22Rv1 (cell line): ENCODE data around the gene SCAMP2.

Experiments used
- ZFX ChIP-seq: fragments of 450-650 bp; IDR thresholded peaks from 2 replicates; pipeline ENCODE4 v1.6.1; 2017; ENCODE audit warnings: antibody characterized with exemption, borderline replicate concordance
- TF ChIP-seq, protein P1 (sequence below): fragments of 450-650 bp; IDR thresholded peaks from 2 replicates; pipeline ENCODE4 v1.5.1; 2017; ENCODE audit warnings: mild to moderate bottlenecking

- TF ChIP-seq, protein P1, sequence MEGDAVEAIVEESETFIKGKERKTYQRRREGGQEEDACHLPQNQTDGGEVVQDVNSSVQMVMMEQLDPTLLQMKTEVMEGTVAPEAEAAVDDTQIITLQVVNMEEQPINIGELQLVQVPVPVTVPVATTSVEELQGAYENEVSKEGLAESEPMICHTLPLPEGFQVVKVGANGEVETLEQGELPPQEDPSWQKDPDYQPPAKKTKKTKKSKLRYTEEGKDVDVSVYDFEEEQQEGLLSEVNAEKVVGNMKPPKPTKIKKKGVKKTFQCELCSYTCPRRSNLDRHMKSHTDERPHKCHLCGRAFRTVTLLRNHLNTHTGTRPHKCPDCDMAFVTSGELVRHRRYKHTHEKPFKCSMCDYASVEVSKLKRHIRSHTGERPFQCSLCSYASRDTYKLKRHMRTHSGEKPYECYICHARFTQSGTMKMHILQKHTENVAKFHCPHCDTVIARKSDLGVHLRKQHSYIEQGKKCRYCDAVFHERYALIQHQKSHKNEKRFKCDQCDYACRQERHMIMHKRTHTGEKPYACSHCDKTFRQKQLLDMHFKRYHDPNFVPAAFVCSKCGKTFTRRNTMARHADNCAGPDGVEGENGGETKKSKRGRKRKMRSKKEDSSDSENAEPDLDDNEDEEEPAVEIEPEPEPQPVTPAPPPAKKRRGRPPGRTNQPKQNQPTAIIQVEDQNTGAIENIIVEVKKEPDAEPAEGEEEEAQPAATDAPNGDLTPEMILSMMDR: no peak
- no peak for TF ChIP-seq ZFX
Observed at GRCh38 chr15:74869726-74870407, 3.3 kb downstream of the SCAMP2 start.
